HG03460 (cell line): ENCODE data around the gene USP46.
A peak's percentile ranks its signal among the peaks of the same experiment; 100 is the strongest.

Experiments
- ATAC-seq: cut with Tn5 transposase; IDR thresholded peaks from one replicate; pipeline ENCODE4 v1.9.1; 2021; ENCODE audit not compliant: unreplicated experiment

The USP46 gene

DNA sequence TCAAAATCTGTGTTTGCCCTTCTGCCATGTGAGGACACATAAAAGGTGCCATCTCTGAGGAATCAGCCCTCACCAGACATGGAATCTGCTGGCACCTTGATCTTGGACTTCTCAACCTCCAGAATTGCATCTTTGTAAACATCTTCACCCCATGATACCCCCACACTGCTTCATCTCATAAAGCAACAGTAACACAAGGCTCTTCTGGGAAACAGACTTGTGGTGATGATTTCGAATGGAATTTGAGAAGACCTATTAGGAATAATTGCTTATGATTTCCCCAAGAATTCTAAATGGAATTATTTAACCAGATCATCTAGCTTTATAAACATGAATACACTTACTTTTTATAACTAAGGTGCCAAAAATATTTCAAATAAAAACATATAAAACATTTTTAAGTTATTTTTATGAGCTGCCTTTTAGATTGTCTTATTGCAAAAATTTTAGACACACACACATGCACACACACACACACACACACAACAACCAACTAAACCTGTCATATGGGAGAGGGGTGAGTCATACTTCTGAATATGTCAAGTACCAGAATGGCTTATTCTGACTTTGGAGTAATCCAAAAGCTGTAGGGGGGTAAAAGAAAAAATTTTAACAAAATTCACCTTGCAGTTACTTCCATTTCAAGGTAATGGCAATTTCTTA, 82.0 kb downstream of the USP46 start:
- no peak for ATAC-seq

DNA sequence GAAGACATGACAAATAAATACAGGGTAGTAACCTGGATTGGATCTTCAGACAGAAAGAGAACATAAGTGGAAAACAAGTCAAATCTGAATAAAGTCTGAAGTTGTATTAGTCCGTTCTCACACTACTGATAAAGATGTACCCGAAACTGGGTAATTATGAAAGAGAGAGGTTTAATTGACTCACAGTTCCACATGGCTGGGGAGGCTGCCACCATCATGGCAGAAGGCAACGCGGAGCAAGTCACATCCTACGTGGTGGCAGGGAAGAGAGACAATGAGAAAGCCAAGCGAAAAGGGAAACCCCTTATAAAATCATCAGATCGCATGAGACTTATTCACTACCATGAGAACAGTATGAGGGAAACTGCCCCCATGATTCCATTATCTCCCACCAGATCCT, 82.8 kb downstream of the USP46 start:
- ATAC-seq: no peak

DNA sequence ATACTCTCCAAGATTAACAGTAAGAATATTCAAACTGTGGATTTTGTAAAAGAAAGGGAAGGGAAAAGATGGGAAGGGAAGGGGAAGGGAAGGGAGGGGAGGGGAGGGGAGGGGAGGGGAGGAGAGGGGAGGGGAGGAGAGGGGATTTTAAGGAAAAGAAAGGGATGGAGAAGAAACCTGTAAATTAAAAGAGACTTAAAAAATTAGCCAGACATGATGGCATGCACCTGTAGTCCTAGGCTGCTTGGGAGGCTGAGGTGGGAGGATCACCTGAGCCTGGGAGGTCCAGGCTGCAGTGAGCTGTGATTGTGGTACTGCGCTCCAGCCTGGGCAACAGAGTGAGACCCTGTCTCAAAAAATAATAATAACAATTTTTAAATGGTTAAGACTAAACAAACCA, 83.7 kb downstream of the USP46 start:
- no peak for ATAC-seq

DNA sequence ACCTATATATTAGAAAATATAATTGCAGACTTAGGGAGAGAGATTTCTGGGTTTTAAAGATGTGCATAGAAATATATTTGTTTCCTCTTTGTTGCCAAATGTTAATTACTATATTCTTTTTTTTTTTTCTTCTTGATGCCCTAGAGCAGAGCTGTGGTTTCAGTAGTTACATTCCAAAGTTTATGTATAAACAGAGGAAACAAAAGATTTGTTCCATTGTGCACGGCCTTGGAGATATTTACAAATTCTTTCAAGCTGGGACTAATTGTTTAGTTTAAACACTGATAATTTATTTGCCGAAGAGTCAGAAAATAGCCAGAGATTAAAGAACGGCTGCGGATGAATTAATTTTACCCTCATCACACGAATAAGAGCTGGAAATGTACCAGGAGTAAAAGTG, 85.1 kb downstream of the USP46 start:
- ATAC-seq: no peak

DNA sequence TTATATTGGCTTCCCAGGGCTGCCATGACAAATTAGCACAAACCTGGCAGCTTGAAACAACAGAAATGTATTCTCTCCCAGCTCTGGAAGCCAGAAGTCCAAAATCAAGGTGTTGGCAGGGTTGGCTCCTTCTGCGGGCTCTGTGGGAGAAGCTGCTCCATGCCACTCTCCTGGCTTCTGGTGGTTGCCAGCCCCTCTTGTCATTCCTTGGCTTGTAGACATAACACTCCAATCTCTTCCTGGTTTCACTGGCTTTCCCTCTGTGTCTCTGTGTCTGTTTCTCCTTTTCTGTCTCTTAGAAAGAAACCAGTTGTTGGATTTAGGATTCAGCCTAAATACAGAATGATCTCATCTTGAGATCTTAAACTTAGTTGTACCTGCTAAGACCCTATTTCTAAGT, 85.5 kb downstream of the USP46 start:
- ATAC-seq: no peak

DNA sequence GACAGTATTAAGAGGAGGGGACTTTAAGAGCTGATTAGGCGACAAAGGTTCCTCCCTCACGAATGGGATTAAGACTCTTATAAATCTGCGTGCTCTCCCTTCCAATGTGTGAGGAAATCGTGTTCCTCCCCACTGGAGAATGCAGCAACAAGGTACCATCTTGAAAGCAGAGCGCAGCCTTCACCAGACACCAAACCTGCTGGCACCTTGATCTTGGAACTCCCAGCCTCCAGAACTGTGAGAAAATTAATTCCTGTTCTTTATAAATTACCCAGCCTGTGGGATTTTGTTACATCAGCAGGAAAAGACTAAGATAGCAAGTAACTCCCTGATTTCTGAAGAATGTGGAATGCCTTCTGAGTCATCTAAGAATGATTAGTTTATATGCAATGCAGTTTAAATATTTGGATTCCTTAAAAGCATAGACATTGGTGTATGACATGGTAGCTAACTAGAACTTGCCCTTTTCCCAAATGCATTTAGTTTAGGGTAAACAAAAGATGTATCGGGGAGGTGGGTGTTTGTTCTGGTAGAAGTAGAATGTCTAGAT, 86.1 kb downstream of the USP46 start:
- no peak for ATAC-seq

DNA sequence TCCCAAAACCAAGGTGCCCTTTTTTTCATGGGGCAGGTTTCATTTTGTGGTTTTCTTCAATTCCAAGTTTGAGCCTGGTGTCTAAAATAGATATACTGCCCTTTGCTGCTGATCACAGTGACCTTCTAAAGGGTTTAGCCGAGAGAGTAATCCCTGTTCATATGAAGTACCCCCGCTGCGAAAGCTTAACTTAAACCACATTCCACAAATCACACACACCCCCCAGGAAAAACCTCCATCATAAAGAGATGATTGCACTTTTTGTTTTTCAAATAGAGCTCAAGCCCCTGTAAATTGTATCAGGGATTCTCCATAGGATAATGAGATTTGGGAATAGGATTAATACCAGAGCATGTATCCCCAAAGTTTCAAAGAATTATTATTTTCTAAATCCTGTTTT, 90.8 kb downstream of the USP46 start:
- no peak for ATAC-seq

DNA sequence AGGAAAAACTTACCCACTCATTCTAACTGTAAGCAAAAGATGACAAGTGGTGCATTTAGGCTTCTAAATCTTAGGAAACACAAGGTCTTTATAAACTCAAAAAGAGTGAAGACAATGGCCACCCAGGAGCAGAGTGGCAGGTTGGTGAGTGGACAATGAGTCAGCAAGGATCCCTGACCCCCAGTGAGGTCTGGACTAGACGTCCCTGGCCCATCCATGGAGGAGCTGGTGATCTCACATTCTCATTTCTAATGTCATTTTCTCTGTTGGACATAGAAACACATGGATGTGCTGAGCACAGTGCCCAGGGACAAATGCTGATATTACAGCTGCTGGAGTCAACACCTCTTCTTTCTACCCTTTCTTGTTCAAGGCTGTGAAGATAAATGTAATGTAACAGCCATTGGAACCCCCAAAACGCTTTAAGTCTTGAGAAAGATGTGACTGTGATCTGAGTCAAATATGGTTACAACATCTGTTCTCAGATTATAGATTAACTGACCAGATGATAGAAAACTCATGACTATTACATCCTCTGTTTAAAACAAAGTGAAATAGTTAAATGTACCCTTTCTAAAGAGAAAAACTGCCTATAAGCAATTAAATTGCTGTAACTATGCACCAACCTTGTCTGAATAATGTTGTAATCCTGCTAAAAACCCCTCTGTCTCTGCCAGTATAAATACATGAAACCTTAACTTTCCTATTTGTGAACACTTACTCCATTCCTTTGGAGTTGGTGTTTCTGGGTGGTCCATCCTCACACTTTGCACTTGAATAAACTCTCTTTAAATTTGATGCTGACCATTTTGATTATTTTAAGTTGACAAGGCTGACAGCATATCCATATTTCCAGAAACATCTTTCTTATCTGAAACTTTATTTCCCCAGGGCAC, 92.7 kb downstream of the USP46 start:
- no peak for ATAC-seq

DNA sequence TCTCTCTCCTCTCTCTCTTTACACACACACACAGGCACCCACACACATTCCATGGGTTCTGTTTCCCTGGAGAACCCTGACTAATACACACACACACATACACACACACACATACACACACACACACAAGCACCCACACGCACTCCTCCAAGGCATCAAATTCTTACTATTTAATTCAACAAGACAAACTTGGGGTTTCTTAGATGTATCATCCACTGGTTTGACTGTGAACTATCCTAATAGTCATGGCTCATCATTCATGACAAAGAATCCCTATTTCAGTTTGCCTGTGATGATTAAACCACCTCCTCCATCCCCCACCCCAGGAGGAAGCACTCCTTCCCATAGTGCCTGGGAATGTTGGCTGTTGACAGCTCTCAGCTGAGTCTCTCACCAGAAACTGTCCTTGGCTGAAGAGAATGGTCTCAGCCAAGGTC, 98.2 kb downstream of the USP46 start:
- no peak for ATAC-seq

DNA sequence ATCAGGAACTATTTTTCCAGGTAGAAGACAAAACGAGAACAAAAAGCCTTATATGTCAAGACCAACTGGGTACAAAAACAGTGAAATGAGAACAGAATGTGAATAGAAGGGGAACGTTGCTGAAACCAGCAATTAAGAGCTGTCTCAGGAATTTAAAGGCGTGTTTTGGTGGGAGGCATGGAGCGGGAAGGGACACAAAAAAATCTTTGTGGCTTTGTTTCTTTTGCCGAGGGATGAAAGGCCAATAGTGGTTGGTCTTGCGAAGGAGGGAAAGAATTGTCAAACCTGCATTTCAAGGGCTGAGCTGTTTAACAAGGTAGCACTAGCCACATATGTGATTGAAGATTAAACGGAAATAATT, 103.8 kb downstream of the USP46 start:
- ATAC-seq: no peak

DNA sequence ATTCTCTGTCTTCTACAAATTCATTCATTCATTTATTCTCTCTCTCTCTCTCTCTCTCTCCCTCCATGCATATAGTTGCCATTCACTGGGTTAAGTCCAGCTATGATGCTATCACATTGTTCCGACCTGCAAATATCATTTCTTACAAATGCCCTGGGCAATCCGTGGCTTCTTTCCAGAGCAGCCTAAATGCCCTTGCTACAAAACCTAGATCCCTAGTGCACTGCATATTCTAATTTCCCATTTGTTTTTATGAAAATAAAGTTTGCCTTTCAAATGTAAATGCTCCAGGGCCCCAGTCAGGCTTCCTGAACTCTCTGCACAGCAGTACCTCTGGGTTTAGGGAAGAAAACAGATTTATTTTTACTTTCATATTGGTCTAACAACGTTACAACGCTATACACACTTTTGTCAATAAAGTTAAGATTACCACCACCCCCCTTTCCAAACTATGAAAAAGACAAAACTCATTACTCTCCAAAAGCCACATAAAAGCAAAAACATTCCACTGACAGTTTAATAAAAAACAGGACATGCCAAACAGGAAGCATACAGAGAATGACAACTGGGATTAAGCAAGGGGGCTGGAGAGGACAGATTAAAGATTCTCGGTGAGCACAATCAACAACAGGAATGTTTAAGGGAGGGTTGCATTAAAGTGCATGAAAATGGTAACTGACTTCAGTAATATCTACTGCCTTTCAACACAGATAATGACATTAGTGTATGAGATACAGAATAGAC, 104.3 kb downstream of the USP46 start:
- ATAC-seq: no peak

DNA sequence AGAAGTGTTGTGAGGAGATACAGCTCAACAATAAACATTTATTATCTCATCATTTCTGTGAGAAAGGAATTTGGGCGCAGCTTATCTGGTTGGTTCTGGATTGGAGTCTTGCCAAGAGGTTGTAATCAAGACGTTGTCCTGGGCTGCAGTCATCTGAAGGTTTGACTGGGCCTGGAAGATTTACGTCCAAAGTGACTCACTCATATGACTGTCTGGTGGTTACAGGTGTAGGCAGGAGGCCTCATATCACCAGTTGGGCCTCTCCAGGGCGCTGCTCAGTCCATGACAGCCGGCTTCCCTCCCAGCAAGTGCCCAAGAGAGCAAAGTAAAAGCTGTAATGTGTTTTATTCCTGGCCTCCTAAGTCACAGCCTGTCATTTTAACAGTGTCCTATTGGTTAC, 106.3 kb downstream of the USP46 start:
- ATAC-seq: no peak

DNA sequence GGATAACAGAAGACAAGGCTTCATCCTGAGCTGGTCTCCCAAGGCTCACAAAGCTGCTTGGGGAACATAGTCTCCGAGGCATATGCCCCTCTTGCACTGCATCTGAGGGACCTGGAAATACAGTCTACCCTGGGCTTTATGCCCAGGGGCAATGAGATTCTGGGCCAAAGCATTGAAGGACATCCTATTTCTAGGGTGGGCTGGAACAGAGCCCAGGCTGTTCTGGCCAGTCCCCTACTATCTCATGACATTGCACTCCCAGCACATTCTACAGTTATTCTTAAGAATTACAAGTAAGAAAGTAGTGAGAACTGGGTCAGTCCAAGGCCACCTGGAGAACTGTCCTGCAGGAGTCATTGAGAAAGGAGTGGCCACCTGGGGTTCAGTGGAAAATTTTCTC, 107.6 kb downstream of the USP46 start:
- ATAC-seq: no peak

DNA sequence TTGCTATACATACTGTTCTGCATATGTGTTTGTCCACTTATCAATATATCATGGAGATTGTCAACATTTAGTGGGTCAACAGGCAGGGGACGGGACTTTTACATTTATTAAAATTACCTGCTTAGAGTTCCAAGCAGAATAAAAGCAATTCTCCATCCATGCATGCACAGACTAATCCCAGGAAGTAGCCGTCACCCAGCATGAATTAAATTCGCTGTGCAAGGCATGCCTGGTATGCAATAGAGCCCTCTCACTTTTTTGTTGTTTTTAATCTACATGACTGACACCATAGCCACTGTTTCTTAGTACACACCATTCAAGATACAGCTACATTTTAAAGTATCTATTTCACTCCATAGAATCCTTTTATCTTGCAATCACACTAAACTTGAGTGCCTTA, 108.9 kb downstream of the USP46 start:
- ATAC-seq: no peak

DNA sequence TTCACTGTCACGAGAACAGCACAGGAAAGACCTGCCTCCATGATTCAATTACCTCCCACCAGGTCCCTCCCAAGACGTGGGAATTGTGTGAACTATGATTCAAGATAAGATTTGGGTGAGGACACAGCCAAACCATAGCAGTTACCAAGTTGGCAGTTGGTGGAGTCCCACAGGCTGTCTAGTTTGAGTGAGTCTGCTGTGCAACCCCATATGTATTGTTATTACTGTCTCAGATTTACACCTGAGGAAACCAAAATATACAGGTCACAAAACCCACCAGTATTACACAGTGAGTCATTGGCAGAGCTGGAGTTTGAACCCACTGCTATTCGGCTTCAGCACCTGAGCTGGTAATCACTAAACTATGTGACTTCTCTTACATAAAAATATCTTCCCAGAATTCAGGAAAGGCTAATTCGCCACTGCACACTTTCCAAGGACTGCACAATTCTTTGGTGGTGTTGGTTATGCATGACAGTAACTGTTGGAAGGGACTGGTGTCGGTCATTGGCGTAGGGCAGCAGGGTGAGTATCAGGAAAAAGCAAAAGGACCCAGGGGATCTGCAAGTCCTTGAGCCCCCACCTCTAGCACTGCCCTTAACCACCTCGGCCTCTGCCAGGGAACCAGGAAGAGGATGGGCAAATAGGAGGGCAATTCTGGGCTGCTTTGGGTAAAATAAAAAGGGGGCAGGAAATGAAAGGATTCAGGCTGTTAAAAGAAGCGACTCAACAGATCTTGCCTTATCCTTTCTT, 110.1 kb downstream of the USP46 start:
- ATAC-seq: no peak

DNA sequence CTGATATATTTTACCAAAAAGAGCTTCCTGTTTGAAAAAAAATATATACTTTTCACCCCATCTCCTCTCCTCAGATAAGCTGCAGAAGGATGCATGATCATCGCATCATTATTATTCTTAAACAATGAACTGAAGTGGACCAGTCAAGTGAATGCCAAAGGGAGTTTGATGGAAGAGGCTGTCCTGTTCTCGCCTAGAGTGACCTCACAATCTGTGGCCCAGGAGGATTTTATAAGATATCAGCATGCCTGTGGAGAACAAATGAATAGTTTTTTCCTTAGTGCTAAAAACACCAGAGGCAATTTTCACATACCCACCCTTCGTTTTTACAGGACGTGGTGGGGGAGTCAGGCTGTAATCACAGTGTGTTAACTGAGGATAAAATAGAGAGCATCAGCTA, 112.7 kb downstream of the USP46 start:
- no peak for ATAC-seq

DNA sequence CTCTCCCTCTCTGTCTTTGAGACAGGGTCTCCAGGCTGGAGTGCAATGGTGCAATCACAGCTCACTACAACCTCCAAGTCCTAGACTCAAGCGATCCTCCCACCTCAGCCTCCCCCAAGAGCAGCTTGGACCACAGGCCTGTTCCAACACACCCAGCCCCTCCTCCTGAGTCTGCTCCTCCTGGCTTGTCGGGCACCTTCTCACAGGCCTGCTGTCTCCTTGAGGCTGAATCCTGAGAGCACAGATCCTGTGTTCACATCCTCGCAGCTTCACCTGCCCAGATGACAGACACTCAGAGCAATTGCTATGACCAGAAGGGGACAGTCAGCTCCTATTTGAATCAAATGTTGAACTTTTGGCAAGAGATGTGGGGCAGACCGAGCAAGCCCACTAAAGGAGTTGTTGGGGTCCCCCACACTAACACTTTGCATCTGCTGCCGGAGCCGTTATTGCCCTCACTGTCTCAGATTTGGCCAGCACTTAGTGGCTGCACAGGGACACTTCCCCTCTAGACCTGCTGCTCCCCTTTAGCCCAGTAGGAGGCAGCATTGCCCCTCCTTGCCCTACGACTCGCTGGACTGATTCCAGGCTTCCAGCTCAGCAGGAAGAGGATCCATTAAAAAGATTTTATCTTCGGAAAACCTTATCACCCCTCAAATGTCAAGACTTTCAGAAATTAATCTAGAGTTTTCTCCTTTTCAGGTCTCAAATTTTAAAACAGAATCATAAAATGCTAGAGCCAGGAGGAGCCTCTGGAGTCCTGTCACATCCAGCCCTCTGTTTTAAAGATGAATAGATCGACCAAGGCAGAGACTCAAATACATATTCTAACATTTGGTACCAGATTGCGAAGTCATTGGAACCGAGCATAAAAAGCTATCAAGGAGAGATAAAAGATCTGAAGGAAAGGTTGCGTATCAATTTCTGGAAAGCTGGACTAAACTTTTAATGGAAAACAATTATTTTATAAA, 113.7 kb downstream of the USP46 start:
- ATAC-seq: peak; percentile 76
